Muscle of leg (tissue), 11 donors: ENCODE data around the gene ZNF432. TPM values are rescaled to one million over a fixed set of nuclear protein-coding genes. Genes with fewer than 3 reads are reported as not detected.

Experiments
- DNase-seq: peaks from one replicate; pipeline ENCODE4 v3.0.0; 2013
- H3K27ac ChIP-seq: one replicate; pipeline ENCODE4 v1.5.1; 2013; ENCODE audit warnings: mild to moderate bottlenecking, low read length, control low read depth
- H3K27me3 ChIP-seq: one replicate; pipeline ENCODE4 v1.6.1; 2013; ENCODE audit warnings: low read length; ENCODE audit not compliant: control insufficient read depth, insufficient read depth
- H3K36me3 ChIP-seq: one replicate; pipeline ENCODE4 v1.6.1; 2013; ENCODE audit warnings: low read length; ENCODE audit not compliant: control insufficient read depth, insufficient read depth
- H3K4me1 ChIP-seq: one replicate; pipeline ENCODE4 v1.6.1; 2013; ENCODE audit warnings: low read length; ENCODE audit not compliant: control insufficient read depth, insufficient read depth
- H3K4me3 ChIP-seq: one replicate; pipeline ENCODE4 v1.5.1; 2013; ENCODE audit warnings: low read length, control low read depth
- H3K9me3 ChIP-seq: replicated peaks from 2 replicates; pipeline ENCODE4 v1.6.1; 2013; ENCODE audit warnings: low read depth, low read length; ENCODE audit not compliant: control insufficient read depth
- WGBS: methylation state at CpG from one replicate; pipeline ENCODE4 v1.1.5; 2013; ENCODE audit warnings: missing lambda C conversion rate; ENCODE audit not compliant: insufficient coverage; 5-methylcytosine and 5-hydroxymethylcytosine counted together
- polyA plus RNA-seq, 8 donors: library from polyadenylated mRNA; unstranded; fragments of 120-200 nt; gene quantifications; one replicate each; pipeline versions ENCODE4 v1.2.1 to v1.2.3, GENCODE V29; 2013; ENCODE audit warnings: inconsistent platforms in 1 of 8, low replicate concordance in 1 of 8; ENCODE audit not compliant: insufficient read length in 8 of 8, insufficient read depth in 1 of 8
- total RNA-seq: library from RNA; stranded (reverse); fragments of 120-200 nt; gene quantifications from one replicate; pipeline ENCODE4 v1.2.4, GENCODE V29; 2013

Gene ZNF432
- total and polyA plus RNA-seq, 9 donors: 8.7 to 11.8 (median 10.3) TPM

GRCh38 chr19:52020506-52020905 is 28.1 kb downstream of the ZNF432 start:
- WGBS: no CpG with 5 or more reads among the region's 4 CpGs
- DNase-seq: no peak
- Histone ChIP-seq H3K4me3 (no peak overlapping the region), H3K9me3 (peaks cover 48% of the 10 kb centered on the region), H3K27ac (no peak overlapping the region), H3K27me3 (no peaks in the 10 kb centered on the region), H3K4me1 (no peaks in the 10 kb centered on the region), H3K36me3 (peaks cover 75% of the 10 kb centered on the region)

GRCh38 chr19:52010674-52011073 is 38.0 kb downstream of the ZNF432 start:
- Histone ChIP-seq H3K27ac (no peak overlapping the region), H3K4me1 (peaks cover 5% of the 10 kb centered on the region), H3K9me3 (peaks cover 9% of the 10 kb centered on the region), H3K27me3 (no peaks in the 10 kb centered on the region), H3K4me3 (no peak overlapping the region), H3K36me3 (peaks cover 4% of the 10 kb centered on the region)
- WGBS: no CpG with 5 or more reads among the region's 1 CpG
- no peak for DNase-seq

- peak; percentile 97 for DNase-seq
- peaks cover 5% of the 10 kb centered on the region for H3K36me3 ChIP-seq
- peak within 1 kb of the TSS; percentile 91 for H3K4me3 ChIP-seq
- peaks cover 5% of the 10 kb centered on the region for H3K4me1 ChIP-seq
- 0% methylated on average over 31 of the region's 44 CpGs for WGBS
- H3K27ac ChIP-seq: peak within 1 kb of the TSS; percentile 79
- H3K27me3 ChIP-seq: no peaks in the 10 kb centered on the region
- H3K9me3 ChIP-seq: peaks cover 14% of the 10 kb centered on the region
Observed at GRCh38 chr19:52007806-52008557, 40.7 kb downstream of the ZNF432 start, which contains the start of gene ZNF615. ZNF615 (minus strand) TSS chr19:52008211; CDS start chr19:52003711, 4,500 bp downstream.

GRCh38 chr19:52007451-52007805 is 41.2 kb downstream of the ZNF432 start:
- no peaks in the 10 kb centered on the region for H3K27me3 ChIP-seq
- peak overlapping the region; percentile 91 for H3K4me3 ChIP-seq
- DNase-seq: no peak
- under 1% methylated on average over 9 of the region's 9 CpGs for WGBS
- H3K4me1 ChIP-seq: peaks cover 5% of the 10 kb centered on the region
- H3K27ac ChIP-seq: peak overlapping the region; percentile 79
- H3K9me3 ChIP-seq: peaks cover 14% of the 10 kb centered on the region
- H3K36me3 ChIP-seq: peaks cover 3% of the 10 kb centered on the region

GRCh38 chr19:51994048-51994644 is 54.5 kb downstream of the ZNF432 start:
- no peaks in the 10 kb centered on the region for H3K27me3 ChIP-seq
- H3K4me3 ChIP-seq: no peak overlapping the region
- no peaks in the 10 kb centered on the region for H3K4me1 ChIP-seq
- peaks cover 49% of the 10 kb centered on the region for H3K36me3 ChIP-seq
- DNase-seq: no peak
- peaks cover 63% of the 10 kb centered on the region for H3K9me3 ChIP-seq
- no CpG with 5 or more reads among the region's 2 CpGs for WGBS
- no peak overlapping the region for H3K27ac ChIP-seq

GRCh38 chr19:51993422-51993821 is 55.2 kb downstream of the ZNF432 start:
- WGBS: 97% methylated on average over 6 of the region's 10 CpGs
- peaks cover 64% of the 10 kb centered on the region for H3K9me3 ChIP-seq
- H3K4me1 ChIP-seq: no peaks in the 10 kb centered on the region
- no peak overlapping the region for H3K4me3 ChIP-seq
- no peak for DNase-seq
- no peak overlapping the region for H3K27ac ChIP-seq
- peaks cover 45% of the 10 kb centered on the region for H3K36me3 ChIP-seq
- H3K27me3 ChIP-seq: no peaks in the 10 kb centered on the region

GRCh38 chr19:51986309-51987291 is 62.0 kb downstream of the ZNF432 start, which contains the start of gene ZNF350:
ZNF350 (minus strand) TSS chr19:51986840; CDS start chr19:51974360, 12,480 bp downstream.
- H3K9me3 ChIP-seq: peaks cover 34% of the 10 kb centered on the region
- WGBS: under 1% methylated on average over 32 of the region's 33 CpGs
- H3K27ac ChIP-seq: peak within 1 kb of the TSS; percentile 78

GRCh38 chr19:51983361-51983760 is 65.3 kb downstream of the ZNF432 start:
- Histone ChIP-seq H3K9me3 (peaks cover 40% of the 10 kb centered on the region), H3K4me1 (peaks cover 9% of the 10 kb centered on the region), H3K4me3 (no peak overlapping the region), H3K36me3 (peaks cover 12% of the 10 kb centered on the region), H3K27me3 (no peaks in the 10 kb centered on the region), H3K27ac (no peak overlapping the region)
- no CpG with 5 or more reads among the region's 4 CpGs for WGBS
- no peak for DNase-seq

More at GRCh38 chr19:51986309-51987291, 62.0 kb downstream of the ZNF432 start, which contains the start of gene ZNF350:
- Histone ChIP-seq H3K27me3 (no peaks in the 10 kb centered on the region), H3K4me1 (peaks cover 9% of the 10 kb centered on the region), H3K4me3 (peak within 1 kb of the TSS; percentile 97), H3K36me3 (no peaks in the 10 kb centered on the region)
- DNase-seq: peak; percentile 99
